ENCODE results near the gene EMX2.

GRCh38 chr10:117532003-117532385, 10.6 kb upstream of the EMX2 start:
- TF ChIP-seq CTCF (IDR thresholded peaks at IDR 0.05 in 2 of 3, conservative IDR thresholded peaks at IDR 0.05 in 1 of 3; ENCODE audit: control insufficient read depth in 2 of 3, extremely low read depth in 1 of 3, insufficient read depth in 1 of 3, low read depth in 3 of 3, low read length in 3 of 3) = no peak
- TF ChIP-seq SREBF2 (IDR thresholded peaks at IDR 0.05; ENCODE audit: low read length) = no peak
- TF ChIP-seq POLR2A (IDR thresholded peaks at IDR 0.05; ENCODE audit: low read depth, low read length) = no peak
- TF ChIP-seq SIN3A (IDR thresholded peaks at IDR 0.05; ENCODE audit: low read depth, low read length) = no peak
- no peak for TF ChIP-seq MXI1 (IDR thresholded peaks at IDR 0.05; ENCODE audit: low read depth, low read length)
- no peak for TF ChIP-seq JUNB (IDR thresholded peaks at IDR 0.05)
- no peak for TF ChIP-seq NRF1 (conservative IDR thresholded peaks at IDR 0.05; ENCODE audit: low read depth, low read length)
- no peak for TF ChIP-seq KDM1A (IDR thresholded peaks at IDR 0.05; ENCODE audit: borderline replicate concordance)
- no peak for TF ChIP-seq MTA2 (IDR thresholded peaks at IDR 0.05; ENCODE audit: low read depth)
- no peak for TF ChIP-seq FOXM1 (IDR thresholded peaks at IDR 0.05; ENCODE audit: low read depth, low read length)
- TF ChIP-seq CEBPB (IDR thresholded peaks at IDR 0.05; ENCODE audit: borderline replicate concordance in 1 of 2, low read depth in 2 of 2, low read length in 2 of 2) = no peak
- no peak for TF ChIP-seq BHLHE40 (IDR thresholded peaks at IDR 0.05; ENCODE audit: borderline replicate concordance in 1 of 2, low read depth in 2 of 2, low read length in 1 of 2)
- TF ChIP-seq MLLT1 (IDR thresholded peaks at IDR 0.05) = no peak
- no peak for TF ChIP-seq CUX1 (IDR thresholded peaks at IDR 0.05; ENCODE audit: insufficient replicate concordance, low read depth, low read length)

Measured in GM12878 (cell line).